Vagina (tissue), 2 donors: ENCODE results near the gene WWOX.

ENCODE experiments used
- POLR2A ChIP-seq, 2 donors: fragments of 450-650 bp; IDR thresholded peaks; one replicate each; pipeline ENCODE4 v1.6.1; 2017; ENCODE audit warnings: antibody characterized with exemption in 2 of 2, mild to moderate bottlenecking in 2 of 2, moderate library complexity in 2 of 2
- POLR2AphosphoS5 ChIP-seq, 2 donors: sonication (generic); formaldehyde crosslinking; IDR thresholded peaks; one replicate each; pipeline ENCODE4 v1.9.0; 2017; ENCODE audit warnings: antibody characterized with exemption in 2 of 2, mild to moderate bottlenecking in 2 of 2, low read depth in 1 of 2; ENCODE audit not compliant: insufficient read depth in 1 of 2
- TF ChIP-seq, protein P1 (sequence below), 3 experiments: fragments of 450-650 bp in 2 of 3; fragments of 200-600 bp in 1 of 3; sonication (generic) in 1 of 3; IDR thresholded peaks; one replicate each; pipeline ENCODE4 v1.5.1; 2017 to 2019; ENCODE audit warnings: antibody characterized with exemption in 3 of 3, mild to moderate bottlenecking in 2 of 3, moderate library complexity in 2 of 3

DNA sequence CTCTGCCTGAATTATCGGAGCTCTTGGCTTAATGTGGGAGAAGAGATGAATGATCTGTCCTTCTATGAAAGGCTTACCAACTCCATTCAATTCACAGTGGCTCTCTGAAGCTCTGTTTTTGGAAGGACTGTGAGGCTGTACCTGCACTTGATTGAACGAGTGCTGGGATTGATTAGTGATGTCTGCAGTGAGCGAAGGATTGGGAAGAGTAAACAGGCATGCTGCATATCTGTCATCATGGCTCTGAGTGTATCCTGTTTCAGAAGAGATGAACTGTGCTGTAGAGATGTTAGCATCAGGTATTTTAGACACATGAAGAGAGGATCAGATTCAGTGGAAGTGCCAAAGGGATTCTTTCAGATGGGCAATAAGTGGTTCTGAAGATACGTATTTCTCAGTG is 937.1 kb downstream of the WWOX start:
- TF ChIP-seq POLR2A (IDR thresholded peaks at IDR 0.05) (no peak), POLR2AphosphoS5 (IDR thresholded peaks at IDR 0.05; ENCODE audit: insufficient read depth in 1 of 2, low read depth in 1 of 2) (no peak)
- TF ChIP-seq, protein P1, sequence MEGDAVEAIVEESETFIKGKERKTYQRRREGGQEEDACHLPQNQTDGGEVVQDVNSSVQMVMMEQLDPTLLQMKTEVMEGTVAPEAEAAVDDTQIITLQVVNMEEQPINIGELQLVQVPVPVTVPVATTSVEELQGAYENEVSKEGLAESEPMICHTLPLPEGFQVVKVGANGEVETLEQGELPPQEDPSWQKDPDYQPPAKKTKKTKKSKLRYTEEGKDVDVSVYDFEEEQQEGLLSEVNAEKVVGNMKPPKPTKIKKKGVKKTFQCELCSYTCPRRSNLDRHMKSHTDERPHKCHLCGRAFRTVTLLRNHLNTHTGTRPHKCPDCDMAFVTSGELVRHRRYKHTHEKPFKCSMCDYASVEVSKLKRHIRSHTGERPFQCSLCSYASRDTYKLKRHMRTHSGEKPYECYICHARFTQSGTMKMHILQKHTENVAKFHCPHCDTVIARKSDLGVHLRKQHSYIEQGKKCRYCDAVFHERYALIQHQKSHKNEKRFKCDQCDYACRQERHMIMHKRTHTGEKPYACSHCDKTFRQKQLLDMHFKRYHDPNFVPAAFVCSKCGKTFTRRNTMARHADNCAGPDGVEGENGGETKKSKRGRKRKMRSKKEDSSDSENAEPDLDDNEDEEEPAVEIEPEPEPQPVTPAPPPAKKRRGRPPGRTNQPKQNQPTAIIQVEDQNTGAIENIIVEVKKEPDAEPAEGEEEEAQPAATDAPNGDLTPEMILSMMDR (IDR thresholded peaks at IDR 0.05) = no peak
